Putamen (tissue), 1 donor: ENCODE results near the gene NAPA.

ENCODE experiments used
- DNase-seq: peaks from one replicate; pipeline ENCODE4 v3.0.0-alpha.2; 2016; ENCODE audit warnings: low spot score

Gene NAPA

GRCh38 chr19:47499863-47500830 lies 14.7 kb downstream of the NAPA start:
- DNase-seq, result no peak

GRCh38 chr19:47499371-47499770 lies 15.5 kb downstream of the NAPA start:
- DNase-seq, result no peak

GRCh38 chr19:47498561-47498960 lies 16.3 kb downstream of the NAPA start:
- no peak for DNase-seq

DNA sequence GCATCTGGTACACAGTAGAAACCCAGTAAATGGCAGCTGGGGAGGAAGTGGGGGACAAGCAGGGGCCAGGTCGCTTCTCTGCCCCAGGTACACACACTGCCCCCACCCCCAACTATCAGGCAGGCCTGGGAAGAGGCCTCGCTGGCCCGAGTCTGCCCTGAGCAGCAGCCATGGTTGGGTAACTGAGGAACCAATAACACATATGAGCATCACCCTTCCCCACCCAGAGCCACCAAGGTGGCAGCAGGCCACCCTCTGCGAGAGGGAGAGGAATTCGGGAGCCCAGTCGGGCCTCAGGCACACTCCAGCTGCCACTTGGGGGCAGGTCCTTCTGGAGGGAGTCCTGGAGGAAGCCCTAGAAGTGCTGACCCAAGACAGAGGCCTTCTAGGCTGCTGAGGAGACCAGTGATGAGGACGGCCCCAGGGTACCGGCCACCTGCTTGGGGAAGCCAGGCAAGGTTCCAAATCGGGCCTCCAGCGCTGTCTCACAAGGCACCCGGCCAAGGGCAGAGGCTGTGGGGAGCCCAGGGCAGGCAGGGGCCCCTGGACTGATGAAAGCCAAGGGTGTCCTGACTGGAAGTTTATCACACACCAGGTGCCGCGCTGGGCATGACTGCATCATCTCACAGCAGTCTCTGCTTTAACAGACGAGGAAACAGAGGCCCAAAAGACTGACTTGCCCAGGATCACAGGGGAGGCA lies 16.9 kb downstream of the NAPA start:
- DNase-seq, result no peak

GRCh38 chr19:47497050-47497766 lies 17.7 kb downstream of the NAPA start:
- DNase-seq, result no peak

DNA sequence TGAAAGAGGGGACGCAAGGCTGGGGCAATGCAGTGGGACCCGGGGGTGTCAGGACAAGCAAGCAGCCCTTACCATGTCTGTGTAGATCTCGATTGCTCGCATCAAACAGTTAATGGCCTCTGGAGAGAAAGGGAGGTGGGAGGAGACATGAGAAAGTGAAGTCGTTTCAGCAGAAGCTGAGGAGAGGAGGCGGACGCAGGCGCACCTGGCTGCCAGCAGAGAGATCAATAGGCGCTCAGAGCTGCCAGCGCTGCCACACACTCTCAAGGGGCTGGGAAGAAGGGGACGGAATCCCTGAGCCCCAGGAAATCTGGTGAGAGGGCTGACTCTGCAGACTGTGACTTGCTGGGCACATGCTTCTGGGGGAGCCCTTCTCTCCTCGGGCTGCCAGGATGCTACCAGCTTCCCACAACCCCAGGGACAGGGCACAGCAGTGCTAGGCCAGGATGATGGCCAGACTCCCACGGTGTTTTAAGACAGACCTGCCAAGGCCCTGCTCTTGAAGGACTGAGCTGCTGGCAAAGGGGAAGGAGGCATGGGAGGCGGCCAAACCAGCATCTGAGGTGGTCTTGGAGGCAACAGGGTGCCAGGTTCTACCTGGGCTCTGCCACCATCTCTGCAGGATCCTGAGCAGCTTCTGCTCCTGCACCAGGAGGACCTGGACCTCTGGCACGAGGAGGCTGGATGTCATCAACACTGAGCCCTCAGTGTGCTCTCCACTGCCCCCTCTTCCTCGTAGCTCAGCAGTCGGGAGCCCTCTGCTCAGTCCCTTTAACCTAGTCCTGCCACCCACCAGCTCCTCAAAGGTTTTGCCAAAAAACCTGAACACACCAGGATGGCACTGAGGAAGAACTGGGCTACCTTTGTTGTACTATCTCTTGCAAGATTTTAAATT lies 19.1 kb downstream of the NAPA start:
- peak; percentile 69 for DNase-seq

GRCh38 chr19:47494729-47495128 lies 20.1 kb downstream of the NAPA start:
- DNase-seq, result no peak

- DNase-seq, result no peak
Observed at GRCh38 chr19:47494211-47494547, 20.7 kb downstream of the NAPA start.

GRCh38 chr19:47493378-47494210 lies 21.3 kb downstream of the NAPA start:
- DNase-seq, result no peak

DNA sequence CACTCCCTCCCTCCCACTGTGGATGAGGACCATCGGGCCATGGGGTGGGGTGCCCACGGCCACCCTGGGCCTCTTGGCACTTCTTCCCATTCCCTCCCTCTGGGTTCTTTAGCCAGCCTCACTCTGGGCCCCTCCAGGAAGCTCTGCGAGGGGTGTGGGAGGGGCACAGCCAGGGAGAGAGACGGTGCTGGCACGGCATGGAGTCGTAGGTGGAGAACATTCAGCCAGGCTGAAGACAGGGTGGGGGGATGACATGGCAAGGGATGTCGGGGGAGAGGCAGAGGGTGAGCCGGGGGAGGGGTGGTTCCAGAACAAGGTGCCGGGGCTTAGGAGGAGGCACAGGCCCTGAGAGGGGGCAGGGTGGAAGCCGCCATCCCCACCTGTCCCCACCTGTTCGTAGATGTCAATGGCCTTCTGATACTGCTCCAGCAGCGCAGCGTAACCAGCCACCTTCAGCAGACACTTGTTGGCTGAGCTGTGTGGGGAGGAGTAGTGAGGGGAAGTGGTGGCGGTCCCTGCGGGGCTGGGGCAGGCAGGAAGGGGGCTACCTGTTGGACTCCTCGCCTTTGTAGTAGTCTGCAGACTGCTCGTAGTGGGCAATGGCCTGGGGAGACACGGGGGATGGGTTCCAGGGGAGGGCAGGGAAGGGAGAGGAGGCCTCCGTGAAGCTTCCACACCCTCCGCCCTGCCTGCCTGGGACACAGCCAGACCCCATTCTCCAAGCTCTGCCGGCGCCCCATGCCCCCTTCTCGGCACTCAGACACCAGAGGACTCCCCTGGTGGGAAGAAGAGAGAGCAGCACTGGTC lies 22.1 kb downstream of the NAPA start:
- no peak for DNase-seq

- no peak for DNase-seq
Observed at GRCh38 chr19:47492137-47492533, 22.7 kb downstream of the NAPA start.

DNA sequence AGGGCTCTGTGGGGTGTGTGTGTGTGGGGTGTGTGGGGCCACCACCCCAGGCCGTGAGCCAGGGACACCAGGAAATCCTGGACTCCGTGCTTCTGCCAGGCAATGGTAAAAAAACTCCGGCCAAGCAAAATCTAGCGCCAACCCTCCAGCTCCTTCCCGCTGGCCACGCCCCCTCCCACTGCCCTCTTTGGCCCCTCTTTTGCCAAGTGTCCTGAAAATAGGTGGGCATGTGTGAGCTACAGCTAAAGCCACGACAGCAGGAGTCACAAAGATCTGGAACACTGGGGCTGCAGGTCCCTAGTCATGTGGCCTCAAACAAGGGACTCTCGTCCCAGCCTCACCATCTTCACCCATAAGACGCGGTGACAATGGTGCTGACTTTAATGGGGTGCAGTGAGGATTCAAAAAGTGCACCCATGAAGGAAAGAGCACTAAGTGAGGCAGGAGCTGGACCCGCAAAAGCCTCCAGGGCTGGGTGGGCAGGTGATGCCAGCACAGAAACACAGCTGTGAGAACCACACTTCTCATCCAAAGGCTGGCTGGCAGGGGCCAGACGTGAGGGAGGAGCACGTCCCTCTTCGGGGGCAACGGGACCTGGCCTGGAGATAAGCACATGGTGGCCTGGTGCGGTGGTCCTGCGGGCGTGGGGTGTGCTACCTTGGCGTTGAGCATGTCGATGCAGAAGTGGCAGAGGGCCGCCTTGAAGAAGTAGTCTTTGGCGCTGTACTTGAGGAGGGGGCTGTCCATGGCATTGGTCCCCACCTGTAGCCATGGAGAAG lies 23.3 kb downstream of the NAPA start:
- no peak for DNase-seq

DNA sequence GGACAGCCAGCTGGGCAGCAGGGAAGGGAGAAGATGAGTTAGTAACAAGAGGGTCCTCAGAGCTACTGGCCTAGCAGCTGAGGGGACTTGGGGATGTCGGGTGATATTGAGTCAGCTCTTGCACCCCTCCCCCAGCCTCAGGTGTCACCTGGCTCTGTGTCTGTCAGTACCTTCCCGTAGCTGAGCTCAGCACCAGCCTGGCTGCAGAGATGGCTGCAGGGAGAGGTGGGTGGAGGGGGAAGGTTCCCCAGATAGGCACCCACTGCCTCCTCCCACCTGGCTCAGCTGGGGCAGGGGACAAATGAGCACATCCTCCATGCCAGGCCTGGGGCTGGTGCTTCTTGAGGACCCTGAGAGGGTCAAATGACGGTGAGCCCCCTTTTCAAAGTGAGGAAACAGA lies 24.0 kb downstream of the NAPA start:
- DNase-seq, result no peak

DNA sequence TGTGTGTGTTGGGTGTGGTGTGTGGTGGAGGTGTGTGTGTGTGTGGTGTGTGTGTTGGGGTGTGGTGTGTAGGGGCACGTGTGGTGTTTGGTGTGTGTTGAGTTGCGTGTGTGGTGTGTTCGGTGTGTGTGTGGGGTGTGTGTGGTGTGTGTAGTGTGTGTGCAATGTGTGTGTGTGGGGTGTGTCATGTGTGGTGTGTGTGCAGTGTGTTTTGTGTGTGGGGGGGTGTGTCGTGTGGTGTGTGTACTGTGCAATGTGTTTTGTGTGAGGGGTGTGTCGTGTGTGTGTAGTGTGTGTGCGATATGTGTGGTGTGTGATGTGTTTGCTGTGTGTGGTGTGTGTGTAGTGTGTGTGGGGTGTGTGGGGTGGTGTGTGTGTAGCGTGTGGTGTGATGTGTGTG lies 24.8 kb downstream of the NAPA start:
- DNase-seq, result no peak

- no peak for DNase-seq
Observed at GRCh38 chr19:47489072-47489914, 25.6 kb downstream of the NAPA start.

DNA sequence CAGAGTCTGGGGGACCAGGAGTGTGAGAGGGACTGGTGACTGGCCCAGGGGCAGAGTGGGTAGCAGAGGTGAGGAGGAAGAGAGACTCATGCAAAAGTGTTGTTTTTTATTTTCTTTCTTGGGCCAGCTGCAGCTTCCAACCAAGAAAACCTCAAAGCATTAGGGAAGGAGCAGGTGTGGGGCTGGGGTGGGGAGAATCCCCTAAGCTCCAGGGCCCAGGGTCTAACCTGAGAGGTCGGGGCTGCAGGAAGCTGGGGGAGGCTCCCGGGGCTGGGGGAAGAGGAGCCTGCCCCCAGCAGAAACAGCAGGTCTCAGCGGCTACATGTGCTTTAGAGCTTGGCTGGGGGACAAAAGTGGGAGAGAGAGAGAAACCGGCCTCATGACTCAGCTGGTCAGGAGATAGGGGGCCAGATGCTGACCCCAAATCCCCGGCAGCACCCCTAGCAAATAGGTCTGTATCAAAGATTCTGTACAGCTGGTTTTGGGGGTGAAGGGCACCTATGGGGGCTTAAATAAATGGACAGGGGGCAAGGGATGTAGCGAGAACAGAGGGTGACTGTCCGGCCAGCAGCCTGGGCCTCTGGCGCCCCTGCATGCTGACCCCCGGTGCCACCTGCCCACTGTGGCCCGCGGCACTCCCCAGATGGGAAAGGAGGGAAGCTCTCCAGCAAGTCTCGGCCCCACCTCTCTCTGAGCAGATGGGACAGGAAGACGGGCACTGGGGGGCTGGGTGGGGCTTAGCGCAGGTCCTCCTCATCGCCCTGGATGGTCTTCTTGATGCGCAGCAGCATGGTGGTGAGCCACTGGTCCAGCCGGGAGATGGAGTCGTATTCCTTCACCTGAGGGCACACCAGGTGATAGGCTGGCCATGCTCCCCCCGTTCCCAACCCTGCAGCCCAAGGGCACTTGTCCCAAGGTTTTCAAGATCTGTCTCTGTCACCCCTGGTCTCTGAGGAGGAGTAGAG lies 27.0 kb downstream of the NAPA start:
- no peak for DNase-seq

GRCh38 chr19:47486900-47487299 lies 28.0 kb downstream of the NAPA start:
- DNase-seq, result no peak
